Measurements from ENCODE around the gene USP34. TPM values are rescaled to one million over a fixed set of nuclear protein-coding genes. Genes with fewer than 3 reads are reported as not detected.
"Not testable (repeated sequence)": the region's sequence is repeated elsewhere in the genome, so short reads cannot be mapped to it uniquely, and the experiment has no call there.

Gene USP34
- total RNA-seq, 1 donor from 2014 or later, result 157 TPM

DNA sequence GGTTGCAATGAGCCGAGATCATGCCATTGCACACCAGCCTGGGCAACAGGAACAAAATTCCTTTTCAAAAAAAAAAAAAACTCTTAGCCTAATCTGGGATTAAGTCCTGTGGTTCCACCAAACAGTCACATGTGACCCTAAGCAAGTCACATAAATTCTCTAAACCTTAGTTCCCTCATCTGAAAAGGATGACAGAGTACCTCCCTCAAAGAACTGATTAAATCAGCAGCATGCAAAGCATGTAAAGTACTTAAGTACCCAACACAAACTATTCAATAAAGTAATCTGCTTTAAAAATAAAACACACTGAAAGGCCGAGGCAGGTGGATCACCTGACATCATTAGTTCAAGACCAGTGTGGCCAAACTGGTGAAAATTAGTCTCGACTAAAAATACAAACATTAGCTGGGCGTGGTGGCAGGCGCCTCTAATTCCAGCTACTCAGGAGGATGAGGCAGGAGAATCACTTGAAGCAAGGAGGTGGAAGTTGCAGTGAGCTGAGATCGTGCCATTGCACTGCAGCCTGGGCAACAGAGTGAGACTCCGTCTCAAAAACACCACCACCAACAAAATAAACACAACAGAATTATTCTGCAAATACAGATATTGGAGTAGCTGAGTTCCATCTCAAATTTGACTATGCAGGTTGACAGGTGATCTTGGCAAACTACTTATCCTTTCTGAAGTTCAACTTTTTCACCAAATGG lies 7.0 kb downstream of the USP34 start:
- peaks cover 3% of the 10 kb centered on the region for H3K36me3 Mint-ChIP-seq
- no peak for DNase-seq (ENCODE audit: low spot score in 2 of 2, unreplicated experiment in 2 of 2)
- H3K4me1 Mint-ChIP-seq, result peaks cover 24% of the 10 kb centered on the region
- no peaks in the 10 kb centered on the region for H3K9me3 Mint-ChIP-seq
- no peaks in the 10 kb centered on the region for H3K27me3 Mint-ChIP-seq (ENCODE audit: low read depth)
- H3K4me3 Mint-ChIP-seq, result no peak overlapping the region
- TF ChIP-seq, protein P1, sequence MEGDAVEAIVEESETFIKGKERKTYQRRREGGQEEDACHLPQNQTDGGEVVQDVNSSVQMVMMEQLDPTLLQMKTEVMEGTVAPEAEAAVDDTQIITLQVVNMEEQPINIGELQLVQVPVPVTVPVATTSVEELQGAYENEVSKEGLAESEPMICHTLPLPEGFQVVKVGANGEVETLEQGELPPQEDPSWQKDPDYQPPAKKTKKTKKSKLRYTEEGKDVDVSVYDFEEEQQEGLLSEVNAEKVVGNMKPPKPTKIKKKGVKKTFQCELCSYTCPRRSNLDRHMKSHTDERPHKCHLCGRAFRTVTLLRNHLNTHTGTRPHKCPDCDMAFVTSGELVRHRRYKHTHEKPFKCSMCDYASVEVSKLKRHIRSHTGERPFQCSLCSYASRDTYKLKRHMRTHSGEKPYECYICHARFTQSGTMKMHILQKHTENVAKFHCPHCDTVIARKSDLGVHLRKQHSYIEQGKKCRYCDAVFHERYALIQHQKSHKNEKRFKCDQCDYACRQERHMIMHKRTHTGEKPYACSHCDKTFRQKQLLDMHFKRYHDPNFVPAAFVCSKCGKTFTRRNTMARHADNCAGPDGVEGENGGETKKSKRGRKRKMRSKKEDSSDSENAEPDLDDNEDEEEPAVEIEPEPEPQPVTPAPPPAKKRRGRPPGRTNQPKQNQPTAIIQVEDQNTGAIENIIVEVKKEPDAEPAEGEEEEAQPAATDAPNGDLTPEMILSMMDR (IDR thresholded peaks at IDR 0.05; ENCODE audit: unreplicated experiment), result no peak
- peak overlapping the region; percentile 16 for H3K27ac Mint-ChIP-seq

DNA sequence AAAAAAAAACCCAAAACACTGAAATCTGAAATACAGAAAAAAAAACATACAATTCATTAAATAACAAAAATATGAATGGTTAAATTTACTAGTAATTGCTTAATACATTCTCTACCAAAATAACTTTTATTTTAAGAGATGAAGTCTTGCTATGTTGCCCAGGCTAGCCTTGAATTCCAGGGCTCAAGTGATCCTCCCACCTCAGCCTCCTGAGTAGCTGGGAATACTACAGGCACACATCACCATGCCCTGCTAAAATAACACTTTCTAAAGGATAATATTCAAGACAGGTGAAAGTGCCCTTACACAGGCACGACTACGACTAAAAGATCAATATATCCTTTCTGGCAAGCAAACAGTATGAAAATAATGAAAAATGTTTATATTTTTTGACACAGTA lies 9.5 kb downstream of the USP34 start:
- Mint-ChIP-seq H3K27me3 (ENCODE audit: low read depth) (no peaks in the 10 kb centered on the region), H3K36me3 (peaks cover 3% of the 10 kb centered on the region), H3K27ac (no peak overlapping the region), H3K4me3 (no peak overlapping the region), H3K9me3 (no peaks in the 10 kb centered on the region), H3K4me1 (peaks cover 12% of the 10 kb centered on the region)
- DNase-seq (ENCODE audit: low spot score in 2 of 2, unreplicated experiment in 2 of 2), result no peak
- TF ChIP-seq, protein P1 (IDR thresholded peaks at IDR 0.05; ENCODE audit: unreplicated experiment), result no peak

DNA sequence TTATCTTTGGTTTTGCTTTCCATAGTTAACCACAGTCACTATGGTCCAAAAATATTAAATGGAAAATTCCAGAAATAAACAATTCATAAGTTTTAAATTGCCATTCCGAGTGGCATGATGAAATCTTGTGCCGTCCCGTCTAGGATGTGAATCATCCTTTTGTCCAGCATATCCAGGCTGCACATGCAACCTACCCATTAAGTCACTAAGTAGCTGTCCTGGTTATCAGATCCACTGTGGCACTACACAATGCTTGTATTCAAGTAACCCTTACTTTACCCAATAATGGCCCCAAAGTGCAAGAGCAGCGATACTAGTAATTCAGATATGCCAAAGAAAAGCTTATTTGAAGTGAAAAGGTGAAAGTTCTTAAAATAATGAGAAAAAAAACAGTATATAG lies 10.7 kb downstream of the USP34 start:
- TF ChIP-seq, protein P1 (IDR thresholded peaks at IDR 0.05; ENCODE audit: unreplicated experiment), result no peak
- H3K27ac Mint-ChIP-seq, result peak overlapping the region; percentile 19

DNA sequence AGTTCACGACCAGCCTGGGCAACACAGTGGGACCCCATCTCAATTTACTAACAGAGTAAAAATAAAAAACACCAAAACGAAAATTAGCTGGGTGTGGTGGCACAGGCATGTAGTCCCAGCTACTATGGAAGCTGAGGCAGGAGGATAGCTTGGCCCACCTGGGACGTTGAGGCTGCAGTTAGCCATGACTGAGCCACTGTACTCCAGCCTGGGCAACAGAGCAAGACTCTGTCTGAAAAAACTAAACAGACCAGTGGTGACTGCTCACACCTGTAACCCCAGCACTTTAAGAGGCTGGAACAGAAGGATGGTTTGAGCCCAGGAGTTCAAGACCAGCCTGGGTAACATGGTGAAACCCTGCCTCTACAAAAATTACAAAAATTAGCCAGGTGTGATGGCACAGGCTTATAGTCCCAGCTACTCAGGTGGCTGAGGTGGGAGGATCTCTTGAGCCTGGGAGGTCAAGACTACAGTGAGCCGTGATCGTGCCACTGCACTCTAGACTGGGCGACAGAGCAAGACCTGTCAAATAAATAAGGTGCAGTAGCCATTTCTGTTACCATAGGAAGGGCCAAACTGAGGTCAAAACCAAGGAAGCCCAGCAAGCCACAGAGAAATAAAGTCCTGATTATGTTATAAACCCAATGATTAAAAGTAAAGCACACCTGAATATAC lies 14.0 kb downstream of the USP34 start:
- Mint-ChIP-seq H3K4me3 (no peak overlapping the region), H3K27me3 (ENCODE audit: low read depth) (no peaks in the 10 kb centered on the region), H3K4me1 (peaks cover 2% of the 10 kb centered on the region), H3K36me3 (peaks cover 11% of the 10 kb centered on the region), H3K9me3 (no peaks in the 10 kb centered on the region), H3K27ac (no peak overlapping the region)
- TF ChIP-seq, protein P1 (IDR thresholded peaks at IDR 0.05; ENCODE audit: unreplicated experiment), result no peak
- DNase-seq (ENCODE audit: low spot score in 2 of 2, unreplicated experiment in 2 of 2), result no peak

More for the DNA sequence above, 10.7 kb downstream of the USP34 start:
- DNase-seq (ENCODE audit: low spot score in 2 of 2, unreplicated experiment in 2 of 2), result no peak
- Mint-ChIP-seq H3K27me3 (ENCODE audit: low read depth) (no peaks in the 10 kb centered on the region), H3K36me3 (peaks cover 8% of the 10 kb centered on the region), H3K4me1 (peaks cover 10% of the 10 kb centered on the region), H3K9me3 (no peaks in the 10 kb centered on the region), H3K4me3 (no peak overlapping the region)

DNA sequence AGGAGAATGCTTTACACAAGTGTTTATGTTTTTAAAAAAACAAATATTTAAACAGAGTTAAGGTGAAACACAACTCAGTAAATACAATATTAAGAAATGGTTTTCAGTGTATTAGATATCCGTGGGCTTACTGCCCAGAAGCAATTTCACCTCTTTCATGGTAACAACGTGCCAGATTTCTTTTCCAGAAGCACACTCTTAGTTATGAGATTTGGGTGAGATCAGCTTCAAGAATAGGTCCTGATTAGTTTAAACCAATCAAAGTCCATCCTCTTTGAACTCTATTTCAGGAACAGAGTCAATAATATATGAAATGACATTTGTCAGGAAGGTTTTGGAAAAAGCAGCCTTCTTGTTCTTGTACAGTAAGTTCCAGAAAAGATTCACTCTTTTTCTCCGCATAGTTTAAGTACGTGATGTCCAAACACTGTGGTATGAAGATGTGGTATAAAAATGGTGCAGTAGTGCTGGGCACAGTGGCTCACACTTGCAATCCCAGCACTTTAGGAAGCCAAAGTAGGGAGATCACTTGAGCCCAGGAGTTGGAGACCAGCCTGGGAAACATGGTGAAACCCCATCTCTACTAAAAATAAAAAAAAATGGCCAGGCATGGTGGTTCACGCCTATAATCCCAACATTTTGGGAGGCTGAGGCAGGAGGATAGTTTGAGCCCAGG lies 14.7 kb downstream of the USP34 start:
- no peak for DNase-seq (ENCODE audit: low spot score in 2 of 2, unreplicated experiment in 2 of 2)
- no peak overlapping the region for H3K4me3 Mint-ChIP-seq

DNA sequence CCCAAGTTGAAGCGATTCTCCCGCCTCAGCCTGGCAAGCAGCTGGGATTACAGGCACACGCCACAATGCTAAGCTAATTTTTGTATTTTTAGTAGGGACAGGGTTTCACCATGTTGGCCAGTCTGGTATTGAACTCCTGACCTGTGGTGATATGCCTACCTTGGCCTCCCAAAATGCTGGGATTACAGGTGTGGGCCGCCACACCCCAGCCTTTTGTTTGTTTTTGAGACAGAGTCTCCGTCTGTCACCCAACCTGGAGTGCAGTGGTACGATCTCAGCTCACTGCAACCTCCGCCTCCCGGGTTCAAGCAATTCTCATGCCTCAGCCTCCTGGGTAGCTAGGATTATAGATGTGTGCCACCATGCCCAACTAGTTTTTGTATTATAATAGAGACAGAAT lies 15.9 kb downstream of the USP34 start:
- not testable (repeated sequence) for H3K27me3 Mint-ChIP-seq (ENCODE audit: low read depth); H3K9me3 Mint-ChIP-seq; H3K4me1 Mint-ChIP-seq; H3K27ac Mint-ChIP-seq; DNase-seq (ENCODE audit: low spot score in 2 of 2, unreplicated experiment in 2 of 2); H3K4me3 Mint-ChIP-seq
- H3K36me3 Mint-ChIP-seq, result peaks cover 20% of the 10 kb centered on the region

More for the DNA sequence above, 14.7 kb downstream of the USP34 start:
- H3K9me3 Mint-ChIP-seq, result no peaks in the 10 kb centered on the region
- peaks cover 2% of the 10 kb centered on the region for H3K4me1 Mint-ChIP-seq
- TF ChIP-seq, protein P1 (IDR thresholded peaks at IDR 0.05; ENCODE audit: unreplicated experiment), result no peak
- H3K36me3 Mint-ChIP-seq, result peaks cover 15% of the 10 kb centered on the region
- peak overlapping the region; percentile 28 for H3K27ac Mint-ChIP-seq
- H3K27me3 Mint-ChIP-seq (ENCODE audit: low read depth), result no peaks in the 10 kb centered on the region
